H1 (cell line): ENCODE data around the gene TCTN3. TPM values are rescaled to one million over a fixed set of nuclear protein-coding genes. Genes with fewer than 3 reads are reported as not detected.
A peak's percentile ranks its signal among the peaks of the same experiment; 100 is the strongest.

Experiments used
- CTCF ChIA-PET: fragments of 300-600 bp; sonication (Branson Sonifier 250); formaldehyde crosslinking; loops from one replicate; lab custom pipeline; 2021; ENCODE audit not compliant: partially characterized antibody; lab: Charles Lee
- POLR2A ChIA-PET: fragments of 300-600 bp; sonication (Branson Sonifier 250); formaldehyde crosslinking; loops from one replicate; lab custom pipeline; 2021; ENCODE audit warnings: inconsistent platforms; ENCODE audit not compliant: partially characterized antibody; lab: Charles Lee
- DNase-seq, 2 experiments: peaks; one replicate each; pipeline versions ENCODE4 v3.0.0 to v3.0.0-alpha.2; 2010 to 2022; ENCODE audit warnings: low spot score in 2 of 2, low read depth in 1 of 2, mixed read lengths in 1 of 2
- FAIRE-seq: peaks from 2 replicates; lab custom pipeline; 2011; peaks lifted over from hg19 to GRCh38; lab: Jason Lieb, UNC
- H2AFZ ChIP-seq: 2 replicates; pipeline ENCODE4 v1.8.1; 2012; ENCODE audit warnings: low read length, inconsistent platforms
- H2AK5ac ChIP-seq: 2 replicates; pipeline ENCODE4 v1.6.1; 2013; ENCODE audit warnings: low read depth, low read length
- H2BK120ac ChIP-seq: replicated peaks from 2 replicates; pipeline ENCODE3; 2013; ENCODE audit warnings: low read depth, low read length, inconsistent platforms
- H2BK12ac ChIP-seq: 2 replicates; pipeline ENCODE4 v1.6.1; 2013; ENCODE audit warnings: low read depth, low read length
- H2BK15ac ChIP-seq: 2 replicates; pipeline ENCODE4 v1.6.1; 2013; ENCODE audit warnings: low read length
- H2BK20ac ChIP-seq: 2 replicates; pipeline ENCODE4 v1.6.1; 2013; ENCODE audit warnings: low read length
- H2BK5ac ChIP-seq: 2 replicates; pipeline ENCODE4 v1.6.1; 2013; ENCODE audit warnings: low read depth, low read length
- H3K14ac ChIP-seq: 2 replicates; pipeline ENCODE4 v1.6.1; 2013; ENCODE audit warnings: inconsistent platforms; ENCODE audit not compliant: insufficient read length
- H3K18ac ChIP-seq: 2 replicates; pipeline ENCODE4 v1.6.1; 2013; ENCODE audit warnings: low read length; ENCODE audit errors: extremely low read depth
- H3K23ac ChIP-seq: 2 replicates; pipeline ENCODE4 v1.6.1; 2013; ENCODE audit warnings: inconsistent platforms; ENCODE audit not compliant: insufficient read length
- H3K23me2 ChIP-seq: 2 replicates; pipeline ENCODE4 v1.6.1; 2013; ENCODE audit warnings: low read depth, low read length
- H3K27ac ChIP-seq: 2 replicates; pipeline ENCODE4 v1.6.1; 2011; ENCODE audit warnings: low read depth, low read length, inconsistent platforms
- H3K27me3 ChIP-seq, 4 experiments: replicated peaks in 1 of 4; 1 replicate in 1 of 4; 2 replicates in 3 of 4; pipeline versions ENCODE4 v1.6.1 to v1.8.1; 2011 to 2013; ENCODE audit warnings: low read length in 3 of 4, mild to moderate bottlenecking in 3 of 4, inconsistent platforms in 2 of 4, mixed read lengths in 2 of 4, moderate library complexity in 1 of 4; ENCODE audit not compliant: control insufficient read depth in 3 of 4, insufficient read depth in 3 of 4; ENCODE audit errors: extremely low read depth in 1 of 4
- H3K36me3 ChIP-seq, 4 experiments: 2 replicates each; pipeline versions ENCODE4 v1.6.1 to v1.8.1; 2011 to 2013; ENCODE audit warnings: mild to moderate bottlenecking in 4 of 4, low read length in 3 of 4, moderate library complexity in 2 of 4, control low read depth in 1 of 4, inconsistent platforms in 1 of 4; ENCODE audit not compliant: insufficient read depth in 4 of 4, control insufficient read depth in 2 of 4
- H3K4ac ChIP-seq: replicated peaks from 2 replicates; pipeline ENCODE3; 2013; ENCODE audit warnings: low read length, low read depth, mixed read lengths, inconsistent platforms; ENCODE audit not compliant: insufficient read length
- H3K4me1 ChIP-seq, 4 experiments: replicated peaks in 1 of 4; 1 replicate in 1 of 4; 2 replicates in 3 of 4; pipeline versions ENCODE4 v1.6.1 to v1.8.1; 2011 to 2013; ENCODE audit warnings: low read length in 3 of 4, inconsistent platforms in 2 of 4, mixed read lengths in 1 of 4; ENCODE audit not compliant: insufficient read depth in 4 of 4, control insufficient read depth in 3 of 4
- H3K4me2 ChIP-seq, 2 experiments: 2 replicates each; pipeline versions ENCODE4 v1.6.1 to v1.8.1; 2011 to 2013; ENCODE audit warnings: low read depth in 2 of 2, low read length in 2 of 2, control low read depth in 1 of 2, inconsistent platforms in 1 of 2, mild to moderate bottlenecking in 1 of 2; ENCODE audit not compliant: insufficient read depth in 1 of 2
- H3K4me3 ChIP-seq, 4 experiments: fragments of 200-600, 300-600 bp in 1 of 4; sonication (generic), shearing (Covaris generic), sonication (Bioruptor Twin) in 1 of 4; 2 replicates each; pipeline versions ENCODE4 v1.5.1 to v1.8.1; 2011 to 2016; ENCODE audit warnings: low read length in 4 of 4, low read depth in 3 of 4, control low read depth in 2 of 4, inconsistent platforms in 2 of 4, mild to moderate bottlenecking in 2 of 4, mixed read lengths in 1 of 4, moderate library complexity in 1 of 4; ENCODE audit not compliant: insufficient read depth in 2 of 4; ENCODE audit errors: extremely low read depth in 1 of 4
- H3K56ac ChIP-seq: replicated peaks from 2 replicates; pipeline ENCODE3; 2013; ENCODE audit warnings: low read depth, mild to moderate bottlenecking, mixed read lengths, low read length, inconsistent platforms; ENCODE audit not compliant: insufficient read length
- H3K79me1 ChIP-seq: 2 replicates; pipeline ENCODE4 v1.6.1; 2013; ENCODE audit warnings: low read depth, low read length, control low read depth
- H3K79me2 ChIP-seq, 2 experiments: 2 replicates each; pipeline versions ENCODE4 v1.6.1 to v1.8.1; 2012 to 2013; ENCODE audit warnings: low read length in 2 of 2, mild to moderate bottlenecking in 2 of 2, inconsistent platforms in 1 of 2; ENCODE audit not compliant: insufficient read depth in 2 of 2, control insufficient read depth in 1 of 2
- H3K9ac ChIP-seq, 4 experiments: replicated peaks in 1 of 4; 1 replicate in 1 of 4; 2 replicates in 3 of 4; pipeline versions ENCODE4 v1.6.1 to v1.8.1; 2011 to 2013; ENCODE audit warnings: low read depth in 3 of 4, low read length in 3 of 4, control low read depth in 2 of 4, mild to moderate bottlenecking in 2 of 4, moderate library complexity in 2 of 4, inconsistent platforms in 1 of 4; ENCODE audit errors: extremely low read depth in 1 of 4
- H3K9me3 ChIP-seq, 2 experiments: 2 replicates each; pipeline versions ENCODE4 v1.6.1 to v1.8.1; 2012 to 2013; ENCODE audit warnings: mild to moderate bottlenecking in 2 of 2, moderate library complexity in 2 of 2, control low read depth in 1 of 2, inconsistent platforms in 1 of 2, low read depth in 1 of 2, low read length in 1 of 2, mixed read lengths in 1 of 2; ENCODE audit not compliant: insufficient read depth in 2 of 2
- H4K20me1 ChIP-seq, 2 experiments: replicated peaks in 1 of 2; 2 replicates each; pipeline versions ENCODE3 to v1.8.1; 2011 to 2013; ENCODE audit warnings: inconsistent platforms in 2 of 2, low read length in 2 of 2, mild to moderate bottlenecking in 1 of 2; ENCODE audit not compliant: insufficient read depth in 2 of 2, control insufficient read depth in 1 of 2
- H4K5ac ChIP-seq: 2 replicates; pipeline ENCODE4 v1.6.1; 2013; ENCODE audit warnings: low read length, low read depth, mixed read lengths, inconsistent platforms; ENCODE audit not compliant: insufficient read length
- H4K8ac ChIP-seq: 2 replicates; pipeline ENCODE4 v1.8.0; 2013; ENCODE audit warnings: mild to moderate bottlenecking, moderate library complexity, low read length, inconsistent platforms; ENCODE audit not compliant: insufficient read depth; ENCODE audit errors: extremely low read depth
- H4K91ac ChIP-seq: replicated peaks from 2 replicates; pipeline ENCODE3; 2013; ENCODE audit warnings: low read length, mixed read lengths, inconsistent platforms; ENCODE audit not compliant: insufficient read length
- CTBP2 ChIP-seq: IDR thresholded peaks from 2 replicates; pipeline ENCODE4 v1.7.0; 2011; ENCODE audit warnings: borderline replicate concordance, mild to moderate bottlenecking, moderate library complexity, mixed read lengths, low read length; ENCODE audit not compliant: insufficient read depth, insufficient read length
- EGR1 ChIP-seq: IDR thresholded peaks from 2 replicates; pipeline ENCODE4 v1.6.1; 2011; ENCODE audit warnings: low read depth, low read length, borderline replicate concordance
- EP300 ChIP-seq, 2 experiments: IDR thresholded peaks; 1 replicate in 1 of 2; 2 replicates in 1 of 2; pipeline ENCODE4 v1.6.1; 2011 to 2012; ENCODE audit warnings: low read depth in 2 of 2, low read length in 2 of 2, mild to moderate bottlenecking in 2 of 2, borderline replicate concordance in 1 of 2, inconsistent platforms in 1 of 2, moderate library complexity in 1 of 2
- EZH2 ChIP-seq: fragments of 200-600 bp; sonication (generic); IDR thresholded peaks from 2 replicates; pipeline ENCODE4 v1.7.1; 2012; ENCODE audit warnings: low read depth, mild to moderate bottlenecking, moderate library complexity, low read length, inconsistent platforms; ENCODE audit not compliant: severe bottlenecking
- KDM1A ChIP-seq: fragments of 200-600, 300-600 bp; sonication (generic); IDR thresholded peaks from 2 replicates; pipeline ENCODE4 v1.7.1; 2016; ENCODE audit warnings: mild to moderate bottlenecking, low read length, borderline replicate concordance
- MAFK ChIP-seq: IDR thresholded peaks from 2 replicates; pipeline ENCODE4 v1.6.1; 2012; ENCODE audit warnings: low read depth, mild to moderate bottlenecking, improper control_type of control experiment, low read length
- SP1 ChIP-seq: IDR thresholded peaks from 2 replicates; pipeline ENCODE4 v1.6.1; 2011; ENCODE audit warnings: low read depth, low read length
- TAF1 ChIP-seq: IDR thresholded peaks from 2 replicates; pipeline ENCODE4 v1.6.1; 2011; ENCODE audit warnings: mild to moderate bottlenecking, low read depth, low read length
- WGBS, 2 experiments: shearing (Covaris generic) in 1 of 2; methylation state at CpG; one replicate each; pipeline versions ENCODE4 v1.1.6 to v1.1.7; 2013 to 2015; ENCODE audit warnings: low lambda C conversion rate in 2 of 2, mixed read lengths in 2 of 2, inconsistent platforms in 1 of 2, low coverage in 1 of 2, missing lambda C conversion rate in 1 of 2; ENCODE audit not compliant: insufficient replicate concordance in 2 of 2, insufficient coverage in 1 of 2, insufficient read length in 1 of 2; ENCODE audit errors: extremely low coverage in 1 of 2, missing lambda C conversion rate in 1 of 2; 5-methylcytosine and 5-hydroxymethylcytosine counted together
- polyA plus RNA-seq, 7 experiments: library from polyadenylated mRNA; depleted of rRNA in 3 of 7; stranded (reverse) in 5 of 7; unstranded in 2 of 7; fragments of >200 nt in 5 of 7; fragments of 200-250 nt in 2 of 7; gene quantifications; 1 replicate in 5 of 7; 2 replicates in 1 of 7; 4 replicates in 1 of 7; pipeline versions ENCODE4 v1.2.1 to v1.2.3, GENCODE V29; 2011 to 2013; ENCODE audit warnings: missing spikeins in 2 of 7, mixed read lengths in 2 of 7
- total RNA-seq: library from RNA; stranded (reverse); fragmentation: NEBNext Ultra II Directional; extraction: Animal tissue kit (Norgen Biotek cat#: 25700); gene quantifications from 2 replicates; pipeline ENCODE4 v1.2.1, GENCODE V29; 2021

Gene TCTN3
- total and polyA plus RNA-seq, 2 of the 8 experiments (the other 6 are each of a cell fraction or from before 2014, with no cell fraction given): 34.7 to 39.8 TPM

- Histone ChIP-seq H2BK12ac (no peak overlapping the region), H3K23ac (no peak overlapping the region), H3K4me3 (no peak overlapping the region; a peak in 1 of 8 replicates), H3K4ac (no peak overlapping the region), H3K4me1 (peaks cover 0 to 5% (median 3%) of the 10 kb centered on the region in 4 experiments; a peak in 2 of 7 replicates), H2BK5ac (no peak overlapping the region), H3K79me2 (peaks cover 0 to 42% of the 10 kb centered on the region in 2 experiments; a peak in 2 of 4 replicates), H4K5ac (peak overlapping the region; percentile 44), H3K79me1 (no peaks in the 10 kb centered on the region), H4K91ac (no peak overlapping the region), H2AFZ (no peak overlapping the region), H3K23me2 (no peaks in the 10 kb centered on the region), H3K14ac (no peak overlapping the region), H2BK20ac (no peak overlapping the region), H2AK5ac (no peak overlapping the region), H3K18ac (no peak overlapping the region), H3K9me3 (peaks cover 2 to 3% of the 10 kb centered on the region in 2 experiments; a peak in 2 of 4 replicates), H2BK15ac (no peak overlapping the region), H3K36me3 (peaks cover 3 to 29% (median 17%) of the 10 kb centered on the region in 4 experiments), H3K27ac (no peak overlapping the region), H3K9ac (no peak overlapping the region), H4K20me1 (peaks cover 0 to 11% of the 10 kb centered on the region in 2 experiments), H3K56ac (no peak overlapping the region), H2BK120ac (no peak overlapping the region), H3K27me3 (no peaks in the 10 kb centered on the region), H4K8ac (no peak overlapping the region), H3K4me2 (peak overlapping the region; percentile 4 to 27; a peak in 2 of 4 replicates)
- ChIA-PET POLR2A (interaction anchor here (0.7 to 1.8 kb wide), 3 partner anchors 9 to 1948 kb away, joined by 3 to 5 read pairs (median 4); partner anchors contain the start of gene FRA10AC1), CTCF (interaction anchor here (0.6 to 1.4 kb wide), 5 partner anchors 11 to 272 kb away, joined by 3 to 6 read pairs (median 3); no protein-coding TSS in a partner anchor)
- FAIRE-seq (no peak), DNase-seq (no peak)
- WGBS, 2 experiments: 74% methylated on average over 2 of the region's 2 CpGs; no CpG with 5 or more reads in 1 of the 2 experiments
- no peak for TF ChIP-seq KDM1A
- no peak for TF ChIP-seq CTBP2
- no peak for TF ChIP-seq MAFK
- no peak for TF ChIP-seq EP300 (IDR thresholded peaks at IDR 0.05; ENCODE audit: borderline replicate concordance in 1 of 2, low read depth in 2 of 2, low read length in 2 of 2)
- no peak for TF ChIP-seq SP1
- no peak for TF ChIP-seq TAF1
- no peak for TF ChIP-seq EZH2
- TF ChIP-seq EGR1: no peak
Observed at GRCh38 chr10:95650232-95650631, 43.5 kb downstream of the TCTN3 start.
